Stomach (tissue), 9 donors: ENCODE data around the gene CCDC71. TPM values are rescaled to one million over a fixed set of nuclear protein-coding genes. Genes with fewer than 3 reads are reported as not detected.

Experiments
- DNase-seq, 2 donors: peaks; one replicate each; pipeline versions ENCODE4 v3.0.0 to v3.0.0-alpha.2; 2013 to 2019
- H3K27ac ChIP-seq, 5 donors: fragments of 200-600 bp in 4 of 5; sonication (generic) in 4 of 5; one replicate each; pipeline ENCODE4 v1.5.1; 2013 to 2019; ENCODE audit warnings: mild to moderate bottlenecking in 1 of 5, moderate library complexity in 1 of 5
- H3K27me3 ChIP-seq, 3 donors: fragments of 200-600 bp; sonication (generic); one replicate each; pipeline ENCODE4 v1.5.1; 2017 to 2019; ENCODE audit warnings: mixed run types in 1 of 3
- H3K36me3 ChIP-seq, 4 donors: fragments of 200-600 bp; sonication (generic); 1 replicate in 3 of 4; 2 replicates in 1 of 4; pipeline ENCODE4 v1.5.1; 2016 to 2019
- H3K4me1 ChIP-seq, 4 donors: fragments of 200-600 bp; sonication (generic); one replicate each; pipeline ENCODE4 v1.5.1; 2016 to 2019
- H3K4me3 ChIP-seq, 4 donors: fragments of 200-600 bp; sonication (generic) in 3 of 4; one replicate each; pipeline ENCODE4 v1.5.1; 2016 to 2019; ENCODE audit warnings: mild to moderate bottlenecking in 1 of 4
- H3K9me3 ChIP-seq, 4 donors: fragments of 200-600 bp; sonication (generic); one replicate each; pipeline ENCODE4 v1.5.1; 2016 to 2019
- CTCF ChIP-seq, 7 experiments: fragments of 450-650 bp in 4 of 7; fragments of 200-600 bp in 3 of 7; sonication (generic) in 3 of 7; IDR thresholded peaks; one replicate each; pipeline ENCODE4 v1.5.1; 2016 to 2019; ENCODE audit warnings: antibody characterized with exemption in 7 of 7, control low read depth in 2 of 7, mild to moderate bottlenecking in 1 of 7
- EP300 ChIP-seq: sonication (generic); formaldehyde crosslinking; IDR thresholded peaks from one replicate; pipeline ENCODE4 v1.6.1; 2017; ENCODE audit warnings: antibody characterized with exemption
- POLR2A ChIP-seq, 4 donors: fragments of 450-650 bp; IDR thresholded peaks; one replicate each; pipeline ENCODE4 v1.6.1; 2016; ENCODE audit warnings: antibody characterized with exemption in 4 of 4, control low read depth in 2 of 4, mild to moderate bottlenecking in 1 of 4, moderate library complexity in 1 of 4
- POLR2AphosphoS5 ChIP-seq, 3 donors: sonication (generic); formaldehyde crosslinking; IDR thresholded peaks; one replicate each; pipeline ENCODE4 v1.6.1; 2016; ENCODE audit warnings: antibody characterized with exemption in 3 of 3
- WGBS, 5 donors: extraction: QIAGEN DNeasy Blood & Tissue Kit in 3 of 5; methylation state at CpG; one replicate each; pipeline versions ENCODE4 v1.1.5 to v1.1.7; 2013 to 2018; 5-methylcytosine and 5-hydroxymethylcytosine counted together
- intact Hi-C: fragments of 100-400 bp; cut with DNase I; formaldehyde crosslinking; loops from one replicate; pipeline ENCODE4 v1.15.1; 2023; ENCODE audit warnings: low total_unique reads
- polyA plus RNA-seq, 3 donors: library from polyadenylated mRNA; stranded (reverse); fragments of 200-250 nt; gene quantifications; one replicate each; pipeline ENCODE4 v1.2.3, GENCODE V29; 2013
- total RNA-seq, 5 donors: library from RNA; depleted of rRNA; stranded (reverse); fragments of >200 nt; gene quantifications; one replicate each; pipeline versions ENCODE4 v1.1.0 to v1.2.3, GENCODE V29; 2014 to 2016
- donor health status: healthy with polysubstance abuse.
- donor health status: Bipolar disorder and iron deficiency.
- donor health status: healthy.

The CCDC71 gene
- total and polyA plus RNA-seq, 8 donors = 2.3 to 22.6 (median 12.7) TPM

GRCh38 chr3:49158103-49158709 is 7.9 kb downstream of the CCDC71 start:
- H3K27ac ChIP-seq = no peak overlapping the region
- DNase-seq = peak; percentile 62 to 64
- H3K4me1 ChIP-seq = peaks cover 0 to 15% (median 0%) of the 10 kb centered on the region in 4 donors
- H3K4me3 ChIP-seq = no peak overlapping the region
- WGBS, 5 donors = 56 to 72% (median 63%) methylated on average over 5 of the region's 5 CpGs
- no peaks in the 10 kb centered on the region for H3K27me3 ChIP-seq
- intact Hi-C loops = no loop called here
- H3K9me3 ChIP-seq = no peaks in the 10 kb centered on the region
- TF ChIP-seq POLR2A (IDR thresholded peaks at IDR 0.05) (no peak), EP300 (no peak), POLR2AphosphoS5 (IDR thresholded peaks at IDR 0.05) (peak in 1 of 3 donors; percentile 61), CTCF (IDR thresholded peaks at IDR 0.05) (peak in 3 of 7 experiments; percentile 3 to 46 (median 40))
- H3K36me3 ChIP-seq = peaks cover 13 to 24% (median 21%) of the 10 kb centered on the region in 4 donors

- Histone ChIP-seq H3K4me1 (peaks cover 0 to 9% (median 0%) of the 10 kb centered on the region in 4 donors), H3K36me3 (peaks cover 4 to 15% (median 12%) of the 10 kb centered on the region in 4 donors), H3K9me3 (no peaks in the 10 kb centered on the region), H3K27me3 (no peaks in the 10 kb centered on the region), H3K4me3 (no peak overlapping the region), H3K27ac (no peak overlapping the region)
- no peak for DNase-seq
- intact Hi-C loops = no loop called here
- WGBS, 5 donors = 56 to 75% (median 67%) methylated on average over 1 of the region's 1 CpG
- TF ChIP-seq POLR2AphosphoS5 (IDR thresholded peaks at IDR 0.05) (no peak), POLR2A (IDR thresholded peaks at IDR 0.05) (no peak), CTCF (IDR thresholded peaks at IDR 0.05) (no peak), EP300 (no peak)
Measured at GRCh38 chr3:49157289-49157688, 8.8 kb downstream of the CCDC71 start.

- H3K9me3 ChIP-seq = no peaks in the 10 kb centered on the region
- no peaks in the 10 kb centered on the region for H3K36me3 ChIP-seq
- no peak for TF ChIP-seq CTCF (IDR thresholded peaks at IDR 0.05)
- no peak for TF ChIP-seq POLR2AphosphoS5 (IDR thresholded peaks at IDR 0.05)
- no peak for TF ChIP-seq POLR2A (IDR thresholded peaks at IDR 0.05)
- no peak for TF ChIP-seq EP300
- WGBS, 5 donors = 74 to 95% (median 84%) methylated on average over 3 of the region's 3 CpGs
- no peaks in the 10 kb centered on the region for H3K4me1 ChIP-seq
- no peak overlapping the region for H3K27ac ChIP-seq
- intact Hi-C loops = no loop called here
- H3K27me3 ChIP-seq = no peaks in the 10 kb centered on the region
- DNase-seq = no peak
- no peak overlapping the region for H3K4me3 ChIP-seq
Measured at GRCh38 chr3:49153349-49153912, 12.7 kb downstream of the CCDC71 start.

GRCh38 chr3:49151610-49152009 is 14.5 kb downstream of the CCDC71 start:
- 88 to 92% (median 90%) methylated on average over 2 of the region's 2 CpGs for WGBS, 5 donors
- TF ChIP-seq POLR2AphosphoS5 (IDR thresholded peaks at IDR 0.05) = no peak

GRCh38 chr3:49148159-49148558 is 18.0 kb downstream of the CCDC71 start:
- H3K4me1 ChIP-seq = no peaks in the 10 kb centered on the region
- no peak for TF ChIP-seq EP300
- TF ChIP-seq POLR2AphosphoS5 (IDR thresholded peaks at IDR 0.05) = no peak
- no peak for TF ChIP-seq POLR2A (IDR thresholded peaks at IDR 0.05)
- no peak for TF ChIP-seq CTCF (IDR thresholded peaks at IDR 0.05)
- DNase-seq = no peak
- no peaks in the 10 kb centered on the region for H3K27me3 ChIP-seq
- 69 to 84% (median 78%) methylated on average over 5 of the region's 5 CpGs for WGBS, 5 donors
- no peak overlapping the region for H3K4me3 ChIP-seq
- intact Hi-C loops = no loop called here
- no peaks in the 10 kb centered on the region for H3K9me3 ChIP-seq
- no peak overlapping the region for H3K27ac ChIP-seq
- no peaks in the 10 kb centered on the region for H3K36me3 ChIP-seq

More at GRCh38 chr3:49151610-49152009, 14.5 kb downstream of the CCDC71 start:
- Histone ChIP-seq H3K27me3 (no peaks in the 10 kb centered on the region), H3K9me3 (no peaks in the 10 kb centered on the region), H3K36me3 (no peaks in the 10 kb centered on the region), H3K4me3 (no peak overlapping the region), H3K27ac (no peak overlapping the region), H3K4me1 (no peaks in the 10 kb centered on the region)
- intact Hi-C loops = no loop called here
- DNase-seq = no peak
